Measurements from ENCODE around the gene DCAF11. TPM values are rescaled to one million over a fixed set of nuclear protein-coding genes. Genes with fewer than 3 reads are reported as not detected.

Gene DCAF11
- total and polyA plus RNA-seq, 2 of the 13 experiments (the other 11 are each of a cell fraction or from before 2014, with no cell fraction given), result 150 to 257 TPM

DNA sequence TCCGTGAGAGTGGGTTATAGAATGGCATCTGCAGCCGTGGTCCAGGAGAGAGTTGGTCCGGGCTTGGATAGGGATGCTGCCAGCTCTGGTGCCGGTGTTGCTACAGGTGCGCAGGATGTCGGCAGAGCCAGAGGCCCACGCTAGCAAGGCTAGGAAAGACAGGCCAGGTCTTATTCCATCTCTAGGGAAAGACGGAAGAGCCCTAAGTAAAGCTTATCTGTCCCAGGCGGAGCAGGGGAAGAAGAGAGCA is 20.9 kb downstream of the DCAF11 start (continued):
- TF ChIP-seq, protein P1, sequence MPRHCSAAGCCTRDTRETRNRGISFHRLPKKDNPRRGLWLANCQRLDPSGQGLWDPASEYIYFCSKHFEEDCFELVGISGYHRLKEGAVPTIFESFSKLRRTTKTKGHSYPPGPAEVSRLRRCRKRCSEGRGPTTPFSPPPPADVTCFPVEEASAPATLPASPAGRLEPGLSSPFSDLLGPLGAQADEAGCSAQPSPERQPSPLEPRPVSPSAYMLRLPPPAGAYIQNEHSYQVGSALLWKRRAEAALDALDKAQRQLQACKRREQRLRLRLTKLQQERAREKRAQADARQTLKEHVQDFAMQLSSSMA (CRISPR knock-in tag; IDR thresholded peaks at IDR 0.05), result no peak
- TF ChIP-seq FOXM1 (CRISPR knock-in tag; IDR thresholded peaks at IDR 0.05) (no peak), TARDBP (CRISPR knock-in tag; IDR thresholded peaks at IDR 0.05) (no peak), SSRP1 (CRISPR knock-in tag; IDR thresholded peaks at IDR 0.05) (no peak), EHMT2 (IDR thresholded peaks at IDR 0.05; ENCODE audit: borderline replicate concordance, low read depth, low read length) (no peak), GPN1 (CRISPR knock-in tag; IDR thresholded peaks at IDR 0.05; ENCODE audit: borderline replicate concordance) (no peak), PTBP1 (IDR thresholded peaks at IDR 0.05; ENCODE audit: low read depth, low read length, poor library complexity, severe bottlenecking) (no peak), TAF15 (IDR thresholded peaks at IDR 0.05; ENCODE audit: low read depth, low read length, poor library complexity, severe bottlenecking) (no peak), GFI1 (CRISPR knock-in tag; IDR thresholded peaks at IDR 0.05; ENCODE audit: borderline replicate concordance) (no peak), NR2F2 (IDR thresholded peaks at IDR 0.05; ENCODE audit: borderline replicate concordance, low read depth) (no peak), SAFB2 (CRISPR knock-in tag; IDR thresholded peaks at IDR 0.05; ENCODE audit: borderline replicate concordance, low read depth) (no peak; the same call in none of the 2 replicates), KDM4B (CRISPR knock-in tag; IDR thresholded peaks at IDR 0.05) (no peak), ZNF326 (CRISPR knock-in tag; IDR thresholded peaks at IDR 0.05; ENCODE audit: borderline replicate concordance) (no peak), KDM5B (CRISPR knock-in tag; IDR thresholded peaks at IDR 0.05; ENCODE audit: borderline replicate concordance) (no peak), KMT2A (CRISPR knock-in tag; IDR thresholded peaks at IDR 0.05) (no peak; the same call in 1 of the 2 replicates), ZFAT (CRISPR knock-in tag; conservative IDR thresholded peaks at IDR 0.05) (no peak), ZSCAN12 (CRISPR knock-in tag; IDR thresholded peaks at IDR 0.05) (no peak), ZFP90 (CRISPR knock-in tag; IDR thresholded peaks at IDR 0.05; ENCODE audit: borderline replicate concordance) (no peak), FOXA3 (CRISPR knock-in tag; IDR thresholded peaks at IDR 0.05) (no peak), ZNF737 (CRISPR knock-in tag; IDR thresholded peaks at IDR 0.05; ENCODE audit: borderline replicate concordance) (no peak)
- TF ChIP-seq, protein P2, sequence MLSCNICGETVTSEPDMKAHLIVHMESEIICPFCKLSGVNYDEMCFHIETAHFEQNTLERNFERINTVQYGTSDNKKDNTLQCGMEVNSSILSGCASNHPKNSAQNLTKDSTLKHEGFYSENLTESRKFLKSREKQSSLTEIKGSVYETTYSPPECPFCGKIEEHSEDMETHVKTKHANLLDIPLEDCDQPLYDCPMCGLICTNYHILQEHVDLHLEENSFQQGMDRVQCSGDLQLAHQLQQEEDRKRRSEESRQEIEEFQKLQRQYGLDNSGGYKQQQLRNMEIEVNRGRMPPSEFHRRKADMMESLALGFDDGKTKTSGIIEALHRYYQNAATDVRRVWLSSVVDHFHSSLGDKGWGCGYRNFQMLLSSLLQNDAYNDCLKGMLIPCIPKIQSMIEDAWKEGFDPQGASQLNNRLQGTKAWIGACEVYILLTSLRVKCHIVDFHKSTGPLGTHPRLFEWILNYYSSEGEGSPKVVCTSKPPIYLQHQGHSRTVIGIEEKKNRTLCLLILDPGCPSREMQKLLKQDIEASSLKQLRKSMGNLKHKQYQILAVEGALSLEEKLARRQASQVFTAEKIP (CRISPR knock-in tag; IDR thresholded peaks at IDR 0.05; ENCODE audit: borderline replicate concordance), result no peak
- TF ChIP-seq, protein P3, sequence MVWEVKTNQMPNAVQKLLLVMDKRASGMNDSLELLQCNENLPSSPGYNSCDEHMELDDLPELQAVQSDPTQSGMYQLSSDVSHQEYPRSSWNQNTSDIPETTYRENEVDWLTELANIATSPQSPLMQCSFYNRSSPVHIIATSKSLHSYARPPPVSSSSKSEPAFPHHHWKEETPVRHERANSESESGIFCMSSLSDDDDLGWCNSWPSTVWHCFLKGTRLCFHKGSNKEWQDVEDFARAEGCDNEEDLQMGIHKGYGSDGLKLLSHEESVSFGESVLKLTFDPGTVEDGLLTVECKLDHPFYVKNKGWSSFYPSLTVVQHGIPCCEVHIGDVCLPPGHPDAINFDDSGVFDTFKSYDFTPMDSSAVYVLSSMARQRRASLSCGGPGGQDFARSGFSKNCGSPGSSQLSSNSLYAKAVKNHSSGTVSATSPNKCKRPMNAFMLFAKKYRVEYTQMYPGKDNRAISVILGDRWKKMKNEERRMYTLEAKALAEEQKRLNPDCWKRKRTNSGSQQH (CRISPR knock-in tag; IDR thresholded peaks at IDR 0.05; ENCODE audit: low read depth), result no peak; the same call in 1 of the 2 replicates
- TF ChIP-seq, protein P4, sequence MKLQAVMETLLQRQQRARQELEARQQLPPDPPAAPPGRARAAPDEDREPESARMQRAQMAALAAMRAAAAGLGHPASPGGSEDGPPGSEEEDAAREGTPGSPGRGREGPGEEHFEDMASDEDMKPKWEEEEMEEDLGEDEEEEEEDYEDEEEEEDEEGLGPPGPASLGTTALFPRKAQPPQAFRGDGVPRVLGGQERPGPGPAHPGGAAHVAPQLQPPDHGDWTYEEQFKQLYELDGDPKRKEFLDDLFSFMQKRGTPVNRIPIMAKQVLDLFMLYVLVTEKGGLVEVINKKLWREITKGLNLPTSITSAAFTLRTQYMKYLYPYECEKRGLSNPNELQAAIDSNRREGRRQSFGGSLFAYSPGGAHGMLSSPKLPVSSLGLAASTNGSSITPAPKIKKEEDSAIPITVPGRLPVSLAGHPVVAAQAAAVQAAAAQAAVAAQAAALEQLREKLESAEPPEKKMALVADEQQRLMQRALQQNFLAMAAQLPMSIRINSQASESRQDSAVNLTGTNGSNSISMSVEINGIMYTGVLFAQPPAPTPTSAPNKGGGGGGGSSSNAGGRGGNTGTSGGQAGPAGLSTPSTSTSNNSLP (IDR thresholded peaks at IDR 0.05; ENCODE audit: low read depth, low read length), result no peak
- TF ChIP-seq, protein P5, sequence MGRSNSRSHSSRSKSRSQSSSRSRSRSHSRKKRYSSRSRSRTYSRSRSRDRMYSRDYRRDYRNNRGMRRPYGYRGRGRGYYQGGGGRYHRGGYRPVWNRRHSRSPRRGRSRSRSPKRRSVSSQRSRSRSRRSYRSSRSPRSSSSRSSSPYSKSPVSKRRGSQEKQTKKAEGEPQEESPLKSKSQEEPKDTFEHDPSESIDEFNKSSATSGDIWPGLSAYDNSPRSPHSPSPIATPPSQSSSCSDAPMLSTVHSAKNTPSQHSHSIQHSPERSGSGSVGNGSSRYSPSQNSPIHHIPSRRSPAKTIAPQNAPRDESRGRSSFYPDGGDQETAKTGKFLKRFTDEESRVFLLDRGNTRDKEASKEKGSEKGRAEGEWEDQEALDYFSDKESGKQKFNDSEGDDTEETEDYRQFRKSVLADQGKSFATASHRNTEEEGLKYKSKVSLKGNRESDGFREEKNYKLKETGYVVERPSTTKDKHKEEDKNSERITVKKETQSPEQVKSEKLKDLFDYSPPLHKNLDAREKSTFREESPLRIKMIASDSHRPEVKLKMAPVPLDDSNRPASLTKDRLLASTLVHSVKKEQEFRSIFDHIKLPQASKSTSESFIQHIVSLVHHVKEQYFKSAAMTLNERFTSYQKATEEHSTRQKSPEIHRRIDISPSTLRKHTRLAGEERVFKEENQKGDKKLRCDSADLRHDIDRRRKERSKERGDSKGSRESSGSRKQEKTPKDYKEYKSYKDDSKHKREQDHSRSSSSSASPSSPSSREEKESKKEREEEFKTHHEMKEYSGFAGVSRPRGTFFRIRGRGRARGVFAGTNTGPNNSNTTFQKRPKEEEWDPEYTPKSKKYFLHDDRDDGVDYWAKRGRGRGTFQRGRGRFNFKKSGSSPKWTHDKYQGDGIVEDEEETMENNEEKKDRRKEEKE (IDR thresholded peaks at IDR 0.05), result no peak
